Measurements from ENCODE around the gene TUT4.

DNA sequence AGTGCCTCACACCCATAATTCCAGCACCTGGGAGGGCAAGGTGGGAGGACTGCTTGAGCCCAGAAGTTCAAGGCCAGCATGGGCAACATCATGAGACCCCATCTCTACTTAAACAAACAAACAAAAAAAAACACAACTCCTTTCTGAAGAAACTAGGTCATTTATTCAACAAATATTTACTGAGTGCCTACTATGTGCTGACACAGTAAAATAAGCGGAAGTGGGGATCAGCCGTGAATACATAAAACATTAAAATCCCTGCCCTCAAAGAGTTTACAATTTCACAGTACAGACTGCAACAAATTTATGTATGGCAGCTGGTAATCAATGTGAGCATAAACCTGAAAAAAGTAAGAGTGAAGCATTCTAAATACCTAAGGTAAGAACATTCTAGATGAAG, 65.3 kb downstream of the TUT4 start:
- TF ChIP-seq, protein P1, sequence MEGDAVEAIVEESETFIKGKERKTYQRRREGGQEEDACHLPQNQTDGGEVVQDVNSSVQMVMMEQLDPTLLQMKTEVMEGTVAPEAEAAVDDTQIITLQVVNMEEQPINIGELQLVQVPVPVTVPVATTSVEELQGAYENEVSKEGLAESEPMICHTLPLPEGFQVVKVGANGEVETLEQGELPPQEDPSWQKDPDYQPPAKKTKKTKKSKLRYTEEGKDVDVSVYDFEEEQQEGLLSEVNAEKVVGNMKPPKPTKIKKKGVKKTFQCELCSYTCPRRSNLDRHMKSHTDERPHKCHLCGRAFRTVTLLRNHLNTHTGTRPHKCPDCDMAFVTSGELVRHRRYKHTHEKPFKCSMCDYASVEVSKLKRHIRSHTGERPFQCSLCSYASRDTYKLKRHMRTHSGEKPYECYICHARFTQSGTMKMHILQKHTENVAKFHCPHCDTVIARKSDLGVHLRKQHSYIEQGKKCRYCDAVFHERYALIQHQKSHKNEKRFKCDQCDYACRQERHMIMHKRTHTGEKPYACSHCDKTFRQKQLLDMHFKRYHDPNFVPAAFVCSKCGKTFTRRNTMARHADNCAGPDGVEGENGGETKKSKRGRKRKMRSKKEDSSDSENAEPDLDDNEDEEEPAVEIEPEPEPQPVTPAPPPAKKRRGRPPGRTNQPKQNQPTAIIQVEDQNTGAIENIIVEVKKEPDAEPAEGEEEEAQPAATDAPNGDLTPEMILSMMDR (IDR thresholded peaks at IDR 0.05) = no peak
- no peak for TF ChIP-seq POLR2A (IDR thresholded peaks at IDR 0.05)

All from Peyer's patch (tissue), 4 donors.